Mesenchymal stem cell (in vitro differentiated cells and primary cell): ENCODE measurements around the gene CMAS.
A peak's percentile ranks its signal among the peaks of the same experiment; 100 is the strongest.

Experiments
- DNase-seq: peaks from one replicate; pipeline ENCODE4 v3.0.0-alpha.2; 2013
- H2AFZ ChIP-seq: one replicate; pipeline ENCODE4 v1.6.1; 2013; ENCODE audit warnings: low read depth, mild to moderate bottlenecking, control low read depth, inconsistent platforms, low read length, moderate library complexity
- H2AK5ac ChIP-seq: 2 replicates; pipeline ENCODE4 v1.6.1; 2013; ENCODE audit warnings: low read length, moderate library complexity, mild to moderate bottlenecking, inconsistent platforms; ENCODE audit not compliant: severe bottlenecking
- H2BK120ac ChIP-seq: one replicate; pipeline ENCODE4 v1.6.1; 2013; ENCODE audit warnings: low read depth, mild to moderate bottlenecking, inconsistent platforms, low read length, moderate library complexity
- H2BK12ac ChIP-seq, 2 experiments: one replicate each; pipeline ENCODE4 v1.6.1; 2013; ENCODE audit warnings: inconsistent platforms in 2 of 2, low read length in 2 of 2, mild to moderate bottlenecking in 2 of 2, moderate library complexity in 2 of 2, control low read depth in 1 of 2
- H2BK15ac ChIP-seq: one replicate; pipeline ENCODE4 v1.6.1; 2013; ENCODE audit warnings: mild to moderate bottlenecking, low read depth, inconsistent platforms; ENCODE audit not compliant: poor library complexity, severe bottlenecking
- H2BK5ac ChIP-seq: 2 replicates; pipeline ENCODE4 v1.6.1; 2013; ENCODE audit warnings: low read depth, mild to moderate bottlenecking, low read length, control low read depth, inconsistent platforms; ENCODE audit not compliant: poor library complexity, severe bottlenecking
- H3K14ac ChIP-seq, 2 experiments: one replicate each; pipeline ENCODE4 v1.6.1; 2013; ENCODE audit warnings: inconsistent platforms in 2 of 2, low read length in 2 of 2, control low read depth in 1 of 2, mild to moderate bottlenecking in 1 of 2, moderate library complexity in 1 of 2
- H3K18ac ChIP-seq, 2 experiments: one replicate each; pipeline ENCODE4 v1.6.1; 2013; ENCODE audit warnings: inconsistent platforms in 2 of 2, low read length in 2 of 2, control low read depth in 1 of 2, low read depth in 1 of 2, mild to moderate bottlenecking in 1 of 2
- H3K23ac ChIP-seq, 2 experiments: one replicate each; pipeline ENCODE4 v1.6.1; 2013; ENCODE audit warnings: inconsistent platforms in 2 of 2, low read length in 2 of 2, mild to moderate bottlenecking in 2 of 2, moderate library complexity in 2 of 2, control low read depth in 1 of 2
- H3K27ac ChIP-seq: 2 replicates; pipeline ENCODE4 v1.5.1; 2013; ENCODE audit warnings: mild to moderate bottlenecking, moderate library complexity, low read length, control low read depth, inconsistent platforms; ENCODE audit not compliant: poor library complexity, severe bottlenecking
- H3K27me3 ChIP-seq, 2 experiments: 2 replicates each; pipeline versions ENCODE4 v1.6.1 to v1.7.0; 2013; ENCODE audit warnings: low read length in 2 of 2, mild to moderate bottlenecking in 2 of 2, moderate library complexity in 2 of 2, control low read depth in 1 of 2, inconsistent platforms in 1 of 2; ENCODE audit not compliant: control insufficient read depth in 1 of 2, insufficient read depth in 1 of 2
- H3K36me3 ChIP-seq, 2 experiments: 2 replicates each; pipeline versions ENCODE4 v1.6.1 to v1.7.0; 2013; ENCODE audit warnings: low read length in 2 of 2, control low read depth in 1 of 2, inconsistent platforms in 1 of 2, low read depth in 1 of 2, mild to moderate bottlenecking in 1 of 2; ENCODE audit not compliant: insufficient read depth in 2 of 2, control insufficient read depth in 1 of 2
- H3K4ac ChIP-seq, 2 experiments: one replicate each; pipeline ENCODE4 v1.6.1; 2013; ENCODE audit warnings: inconsistent platforms in 2 of 2, low read length in 2 of 2, mild to moderate bottlenecking in 2 of 2, moderate library complexity in 2 of 2, control low read depth in 1 of 2, low read depth in 1 of 2
- H3K4me1 ChIP-seq: 2 replicates; pipeline ENCODE4 v1.6.1; 2013; ENCODE audit warnings: low read depth, low read length, control low read depth; ENCODE audit not compliant: control insufficient read depth, insufficient read depth
- H3K4me2 ChIP-seq: 2 replicates; pipeline ENCODE4 v1.6.1; 2013; ENCODE audit warnings: low read length, mild to moderate bottlenecking, inconsistent platforms; ENCODE audit not compliant: poor library complexity, severe bottlenecking
- H3K4me3 ChIP-seq, 2 experiments: 2 replicates each; pipeline versions ENCODE4 v1.5.1 to v1.7.0; 2013; ENCODE audit warnings: low read length in 2 of 2, mild to moderate bottlenecking in 2 of 2, control low read depth in 1 of 2, low read depth in 1 of 2; ENCODE audit not compliant: insufficient read depth in 1 of 2
- H3K79me1 ChIP-seq: replicated peaks from 2 replicates; pipeline ENCODE4 v1.6.1; 2013; ENCODE audit warnings: mild to moderate bottlenecking, control low read depth, low read length, inconsistent platforms; ENCODE audit not compliant: poor library complexity, severe bottlenecking
- H3K9ac ChIP-seq: 2 replicates; pipeline ENCODE4 v1.7.0; 2013; ENCODE audit warnings: mild to moderate bottlenecking, low read length, moderate library complexity
- H3K9me3 ChIP-seq: 2 replicates; pipeline ENCODE4 v1.7.0; 2013; ENCODE audit warnings: mild to moderate bottlenecking, low read length; ENCODE audit not compliant: control insufficient read depth
- H4K8ac ChIP-seq: one replicate; pipeline ENCODE4 v1.6.1; 2013; ENCODE audit warnings: inconsistent platforms, mild to moderate bottlenecking, low read length, moderate library complexity
- H4K91ac ChIP-seq: one replicate; pipeline ENCODE4 v1.6.1; 2013; ENCODE audit warnings: mild to moderate bottlenecking, low read length, inconsistent platforms
- whole genome bisulfite sequencing: methylation state at CpG from one replicate; pipeline ENCODE4 v1.1.7; 2013; ENCODE audit warnings: mixed read lengths; 5-methylcytosine and 5-hydroxymethylcytosine counted together

Gene CMAS

GRCh38 chr12:22056607-22057006, 10.6 kb downstream of the CMAS start:
- Histone ChIP-seq H2BK12ac (no peak overlapping the region), H3K14ac (no peak overlapping the region), H3K4me2 (no peak overlapping the region), H3K9me3 (no peaks in the 10 kb centered on the region), H3K36me3 (peaks cover 4 to 54% of the 10 kb centered on the region in 2 experiments), H3K4me3 (no peak overlapping the region), H2AK5ac (no peak overlapping the region), H3K27me3 (no peaks in the 10 kb centered on the region), H4K8ac (no peak overlapping the region), H3K27ac (no peak overlapping the region), H3K18ac (no peak overlapping the region), H3K4me1 (no peaks in the 10 kb centered on the region), H3K4ac (no peak overlapping the region), H4K91ac (no peak overlapping the region), H2BK15ac (no peak overlapping the region), H3K9ac (no peak overlapping the region), H2BK120ac (no peak overlapping the region), H3K23ac (no peak overlapping the region), H3K79me1 (peaks cover 14% of the 10 kb centered on the region), H2BK5ac (no peak overlapping the region), H2AFZ (no peak overlapping the region)
- 100% methylated on average over 1 of the region's 2 CpGs for WGBS
- DNase-seq, result no peak

DNA sequence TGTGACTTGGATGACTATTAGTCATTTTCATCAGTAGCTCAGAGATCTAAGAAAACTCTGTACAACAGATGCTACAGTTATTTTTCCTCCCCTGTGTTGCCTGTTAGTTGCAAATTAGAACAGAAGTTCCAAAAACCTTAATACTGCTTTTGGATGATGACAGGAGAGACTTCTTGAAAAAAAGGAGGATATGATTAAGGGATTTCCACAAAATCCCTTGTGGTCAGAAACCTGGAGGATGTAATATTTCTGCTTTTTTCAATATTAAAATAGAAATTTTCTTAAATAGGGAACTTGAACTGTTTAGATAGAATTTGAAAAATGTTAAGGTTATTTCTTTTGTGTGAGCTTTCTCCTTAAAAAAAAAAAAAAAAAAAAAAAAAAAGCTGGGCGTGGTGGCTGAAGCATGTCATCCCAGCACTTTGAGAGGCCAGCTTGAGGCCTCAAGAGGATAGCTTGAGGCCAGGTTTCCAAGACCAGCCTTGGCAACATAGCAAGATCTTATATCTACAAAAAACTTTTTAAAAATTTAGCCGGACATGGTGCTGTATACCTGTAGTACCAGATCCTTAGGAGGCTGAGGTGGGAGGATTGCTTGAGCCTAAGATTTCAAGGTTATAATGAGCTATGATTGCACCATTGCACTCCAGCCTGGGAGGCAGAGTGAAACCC, 14.1 kb downstream of the CMAS start:
- H3K14ac ChIP-seq, result no peak overlapping the region
- H3K27ac ChIP-seq, result no peak overlapping the region
- peaks cover 4 to 79% of the 10 kb centered on the region in 2 experiments for H3K36me3 ChIP-seq
- no peak overlapping the region for H3K4me3 ChIP-seq
- H2AK5ac ChIP-seq, result no peak overlapping the region
- no peak overlapping the region for H2BK15ac ChIP-seq
- no peaks in the 10 kb centered on the region for H3K27me3 ChIP-seq
- peaks cover 10% of the 10 kb centered on the region for H3K79me1 ChIP-seq
- H3K18ac ChIP-seq, result no peak overlapping the region
- no peak overlapping the region for H2BK12ac ChIP-seq
- no peaks in the 10 kb centered on the region for H3K4me1 ChIP-seq
- no peak for DNase-seq
- H4K8ac ChIP-seq, result no peak overlapping the region
- no peak overlapping the region for H3K4ac ChIP-seq
- no peak overlapping the region for H4K91ac ChIP-seq
- H3K4me2 ChIP-seq, result no peak overlapping the region
- peak overlapping the region; percentile 55 for H3K9ac ChIP-seq
- no peak overlapping the region for H2BK120ac ChIP-seq
- H3K23ac ChIP-seq, result no peak overlapping the region
- no peak overlapping the region for H2BK5ac ChIP-seq
- WGBS, result 100% methylated on average over 1 of the region's 2 CpGs
- H2AFZ ChIP-seq, result no peak overlapping the region
- no peaks in the 10 kb centered on the region for H3K9me3 ChIP-seq

GRCh38 chr12:22064968-22065367, 18.9 kb downstream of the CMAS start:
- Histone ChIP-seq H3K79me1 (peaks cover 4% of the 10 kb centered on the region), H2BK5ac (no peak overlapping the region), H3K23ac (no peak overlapping the region), H2AK5ac (no peak overlapping the region), H2AFZ (no peak overlapping the region), H3K27me3 (no peaks in the 10 kb centered on the region), H2BK15ac (no peak overlapping the region), H3K4me1 (no peaks in the 10 kb centered on the region), H3K27ac (no peak overlapping the region), H3K9me3 (no peaks in the 10 kb centered on the region), H4K91ac (no peak overlapping the region), H3K9ac (no peak overlapping the region), H2BK12ac (no peak overlapping the region), H3K36me3 (peaks cover 0 to 58% of the 10 kb centered on the region in 2 experiments), H3K18ac (no peak overlapping the region), H3K4me3 (no peak overlapping the region), H3K4me2 (no peak overlapping the region), H2BK120ac (no peak overlapping the region), H3K14ac (no peak overlapping the region), H3K4ac (no peak overlapping the region), H4K8ac (no peak overlapping the region)
- DNase-seq, result no peak
- 100% methylated on average over 1 of the region's 4 CpGs for WGBS

DNA sequence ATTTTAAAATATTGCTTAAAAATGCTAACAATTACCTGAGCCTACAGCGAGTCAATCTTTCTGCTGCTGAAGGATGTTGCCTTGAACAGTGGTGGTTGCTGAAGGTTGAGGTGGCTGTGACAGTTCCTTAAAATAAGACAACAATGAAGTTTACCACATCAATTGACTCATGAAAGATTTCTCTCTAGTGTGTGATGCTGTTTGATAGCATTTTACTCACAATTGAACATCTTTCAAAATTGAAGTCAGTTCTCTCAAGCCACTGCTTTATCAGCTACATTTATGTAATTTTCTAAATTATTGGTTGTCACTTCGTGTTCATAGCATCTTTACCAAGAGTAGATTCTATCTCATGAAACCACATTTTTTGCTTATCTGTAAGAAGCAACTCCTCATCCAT, 20.3 kb downstream of the CMAS start:
- Histone ChIP-seq H3K79me1 (peaks cover 1% of the 10 kb centered on the region), H2BK120ac (no peak overlapping the region), H3K23ac (no peak overlapping the region), H2AK5ac (no peak overlapping the region), H2AFZ (no peak overlapping the region), H3K4me3 (no peak overlapping the region), H3K9ac (no peak overlapping the region), H3K18ac (no peak overlapping the region), H2BK5ac (no peak overlapping the region), H2BK15ac (no peak overlapping the region), H3K4me1 (no peaks in the 10 kb centered on the region), H3K14ac (no peak overlapping the region), H3K27me3 (no peaks in the 10 kb centered on the region), H3K27ac (no peak overlapping the region), H2BK12ac (no peak overlapping the region), H3K4ac (no peak overlapping the region), H3K36me3 (peaks cover 0 to 49% of the 10 kb centered on the region in 2 experiments), H4K91ac (no peak overlapping the region), H4K8ac (no peak overlapping the region), H3K9me3 (no peaks in the 10 kb centered on the region), H3K4me2 (no peak overlapping the region)
- no peak for DNase-seq
- WGBS, result 84% methylated on average over 1 of the region's 2 CpGs
